Right cardiac atrium (tissue), 5 donors: ENCODE results near the gene SLC16A8. TPM values are rescaled to one million over a fixed set of nuclear protein-coding genes. Genes with fewer than 3 reads are reported as not detected.

Experiments used
- ATAC-seq, 2 donors: fragments of 200-7000 bp; cut with Tn5 transposase; one replicate each; pipeline versions ENCODE4 v1.8.0 to v1.9.1; 2020; ENCODE audit warnings: moderate library complexity in 2 of 2, mild to moderate bottlenecking in 1 of 2
- DNase-seq, 3 donors: peaks; one replicate each; pipeline ENCODE4 v3.0.0-alpha.2; 2020
- H3K27ac ChIP-seq: one replicate; pipeline ENCODE4 v1.5.1; 2013; ENCODE audit warnings: mild to moderate bottlenecking, low read length, control low read depth, moderate library complexity
- H3K27me3 ChIP-seq: one replicate; pipeline ENCODE4 v1.6.1; 2013; ENCODE audit not compliant: control insufficient read depth, insufficient read depth
- H3K4me1 ChIP-seq: one replicate; pipeline ENCODE4 v1.6.1; 2013; ENCODE audit warnings: low read length; ENCODE audit not compliant: control insufficient read depth, insufficient read depth
- H3K4me3 ChIP-seq: one replicate; pipeline ENCODE4 v1.5.1; 2013; ENCODE audit warnings: low read length, control low read depth
- H3K9me3 ChIP-seq: one replicate; pipeline ENCODE4 v1.6.1; 2013; ENCODE audit warnings: low read length; ENCODE audit not compliant: control insufficient read depth
- WGBS: extraction: QIAGEN DNeasy Blood & Tissue Kit; methylation state at CpG from one replicate; pipeline ENCODE4 v1.1.7; 2013; 5-methylcytosine and 5-hydroxymethylcytosine counted together
- intact Hi-C, 4 donors: fragments of 100-400 bp; cut with DNase I; formaldehyde crosslinking; loops; one replicate each; pipeline versions ENCODE4 v1.11.0 to v1.14.0; 2022 to 2023
- polyA plus RNA-seq: library from polyadenylated mRNA; stranded (reverse); fragments of 200-250 nt; gene quantifications from one replicate; pipeline ENCODE4 v1.2.3, GENCODE V29; 2013
- total RNA-seq, 4 donors: library from RNA; stranded (reverse); fragmentation: NEBNext Ultra II Directional; extraction: Animal tissue kit (Norgen Biotek cat#: 25700); gene quantifications; one replicate each; pipeline ENCODE4 v1.2.1, GENCODE V29; 2021
- donor health status: healthy with polysubstance abuse.
- donor health status: DM: no; HTN: yes; CAD: no.
- donor health status: DM: no; HTN: no; CAD: no.
- donor health status: DM: no; HTN: yes; CAD: no; lungs with severe emphysema.
- donor health status: DM: yes; HTN: yes; CAD: no.

Gene SLC16A8
- total and polyA plus RNA-seq, 5 donors, result 0.41 to 0.68 (median 0.60) TPM; not detected in 1

DNA sequence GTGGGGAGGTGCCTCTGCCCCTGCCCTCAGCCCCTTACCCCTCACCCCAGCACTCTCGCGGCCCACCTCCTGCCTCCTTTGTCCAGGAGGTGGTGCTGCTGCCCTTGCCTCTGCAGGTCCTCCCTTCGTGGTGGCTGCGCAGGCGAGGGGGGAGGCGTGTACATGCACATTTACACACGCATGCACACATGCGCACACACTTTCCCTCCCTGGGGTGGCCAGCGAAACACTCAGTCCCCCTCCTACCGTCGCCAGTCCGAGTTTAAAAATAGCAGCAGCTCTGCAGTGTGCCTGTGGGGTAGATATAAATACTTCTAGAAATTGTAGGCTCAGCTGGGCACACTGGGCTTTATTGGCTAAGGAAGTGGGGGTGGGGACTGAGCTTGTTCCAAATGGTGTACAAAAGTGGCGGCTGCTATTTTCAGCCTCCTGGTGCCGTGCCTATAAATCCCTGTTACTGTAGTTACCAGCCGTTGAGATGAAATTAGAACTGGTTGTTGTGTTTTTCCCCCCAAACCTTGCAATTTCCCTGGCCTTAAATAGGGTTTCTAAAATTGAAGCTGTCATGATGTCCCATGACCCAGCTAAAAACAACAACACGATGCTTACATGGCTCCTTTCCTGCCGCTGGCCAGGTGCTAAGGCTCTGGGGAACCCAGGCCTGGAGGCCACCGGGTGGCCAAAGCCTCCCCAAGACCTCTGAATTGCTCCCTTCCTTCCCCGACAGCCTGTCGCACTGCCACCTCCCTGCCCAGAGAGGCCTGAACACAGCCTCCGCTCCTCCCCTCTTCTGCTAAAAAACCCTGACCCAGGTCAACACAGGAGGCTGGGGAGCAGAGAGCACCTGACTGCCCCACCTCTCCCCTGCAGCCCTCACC lies 14.4 kb downstream of the SLC16A8 start:
- Histone ChIP-seq H3K27ac (peak overlapping the region; percentile 88), H3K27me3 (no peaks in the 10 kb centered on the region), H3K4me3 (no peak overlapping the region), H3K4me1 (peaks cover 10% of the 10 kb centered on the region), H3K9me3 (no peaks in the 10 kb centered on the region)
- DNase-seq (peak; percentile 73 to 93 (median 89)), ATAC-seq (peak; percentile 63 to 80)
- intact Hi-C loops, result loop anchor here in 2 of 4 donors (5.0 kb wide), 2 partner anchors 283 to 503 kb away; partner anchors contain the start of gene DMC1 (in 1 of the 2)
- WGBS, result 53% methylated on average over 21 of the region's 21 CpGs

DNA sequence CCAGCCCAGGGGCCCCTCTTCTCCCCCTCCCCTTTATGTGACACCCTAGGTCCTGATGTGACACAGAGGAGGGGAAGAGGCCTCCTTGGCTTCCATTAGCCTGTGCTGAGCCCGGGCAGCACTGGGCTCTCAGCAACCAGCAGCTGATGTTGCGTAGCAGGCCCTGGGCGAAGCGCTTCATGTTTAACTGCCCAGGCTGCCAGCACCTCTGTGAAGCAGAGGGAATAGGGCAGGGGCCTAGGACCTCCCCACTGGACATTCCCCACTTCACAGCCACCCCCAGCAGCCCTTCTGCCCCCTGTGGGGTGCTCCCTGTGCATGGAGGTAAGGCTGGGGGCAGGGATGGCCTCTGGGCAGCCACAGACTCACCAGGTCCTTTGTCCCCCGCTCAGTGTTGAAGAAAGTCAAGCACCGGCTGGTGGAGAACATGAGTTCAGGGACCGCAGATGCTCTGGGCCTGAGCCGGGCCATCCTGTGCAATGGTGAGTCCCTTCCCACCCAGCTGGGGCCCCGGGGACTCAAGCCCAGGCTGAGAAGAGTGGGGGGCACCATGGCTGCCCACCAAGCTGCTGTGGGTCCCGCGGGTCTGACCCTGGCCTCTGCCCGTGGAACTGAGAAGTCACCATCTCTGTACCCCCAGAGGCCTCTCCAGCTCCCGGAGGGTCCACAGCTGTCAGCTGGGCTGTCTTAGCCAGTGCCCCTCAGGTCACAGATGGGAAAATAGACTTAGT lies 15.2 kb downstream of the SLC16A8 start:
- 77% methylated on average over 13 of the region's 13 CpGs for WGBS
- Histone ChIP-seq H3K4me1 (peaks cover 10% of the 10 kb centered on the region), H3K4me3 (no peak overlapping the region), H3K9me3 (no peaks in the 10 kb centered on the region), H3K27me3 (no peaks in the 10 kb centered on the region), H3K27ac (peak overlapping the region; percentile 63)
- peak in 1 of 2 donors; percentile 1 for ATAC-seq
- peak in 2 of 3 donors; percentile 48 to 55 for DNase-seq
- intact Hi-C loops, result loop anchor here in 2 of 4 donors (5.0 kb wide), 2 partner anchors 283 to 503 kb away; partner anchors contain the start of gene DMC1 (in 1 of the 2)

DNA sequence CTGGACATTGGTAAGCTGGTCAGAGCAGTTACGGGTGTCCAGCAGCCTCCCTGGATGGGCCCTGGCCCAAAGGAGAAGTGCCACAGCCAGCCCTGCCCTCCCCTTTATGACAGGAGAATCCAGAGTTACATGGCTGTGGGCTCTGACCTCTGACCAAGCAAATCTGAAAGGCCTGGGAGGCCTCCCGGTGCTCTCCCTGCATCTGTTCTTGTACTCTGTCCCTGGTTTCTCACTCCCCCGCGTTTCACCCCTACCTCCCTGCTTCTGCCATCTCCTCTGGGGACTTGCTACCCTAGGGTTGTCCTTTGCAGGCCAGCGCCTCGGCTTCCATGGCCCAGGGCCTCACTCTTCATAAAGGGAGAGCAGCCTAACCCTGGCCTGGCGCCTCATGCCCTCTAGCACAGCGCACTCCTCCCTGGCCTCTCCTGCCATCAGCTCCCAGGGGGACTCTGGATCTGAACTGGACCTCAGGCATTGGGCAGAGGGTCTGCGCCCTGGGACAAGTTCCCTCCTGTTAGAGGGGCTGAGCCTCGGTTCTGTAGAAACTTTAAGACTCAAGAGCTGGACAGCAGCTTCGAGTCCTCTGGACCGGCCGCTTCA lies 16.1 kb downstream of the SLC16A8 start:
- intact Hi-C loops, result loop anchor here in 2 of 4 donors (5.0 kb wide), 2 partner anchors 284 to 504 kb away; partner anchors contain the start of gene DMC1 (in 1 of the 2)
- ATAC-seq (no peak), DNase-seq (peak in 1 of 3 donors; percentile 38)
- 82% methylated on average over 13 of the region's 13 CpGs for WGBS
- peaks cover 10% of the 10 kb centered on the region for H3K4me1 ChIP-seq
- H3K27ac ChIP-seq, result peak overlapping the region; percentile 63
- H3K27me3 ChIP-seq, result no peaks in the 10 kb centered on the region
- H3K9me3 ChIP-seq, result no peaks in the 10 kb centered on the region
- H3K4me3 ChIP-seq, result no peak overlapping the region

- no peaks in the 10 kb centered on the region for H3K9me3 ChIP-seq
- intact Hi-C loops, result loop anchor here in 2 of 4 donors (5.0 kb wide), 2 partner anchors 285 to 505 kb away; partner anchors contain the start of gene DMC1 (in 1 of the 2)
- WGBS, result 63% methylated on average over 8 of the region's 8 CpGs
- no peaks in the 10 kb centered on the region for H3K27me3 ChIP-seq
- H3K4me3 ChIP-seq, result no peak overlapping the region
- H3K4me1 ChIP-seq, result peaks cover 10% of the 10 kb centered on the region
- H3K27ac ChIP-seq, result no peak overlapping the region
- peak in 1 of 2 donors; percentile 12 for ATAC-seq
- peak in 2 of 3 donors; percentile 72 for DNase-seq
Observed at GRCh38 chr22:38067028-38067415, 17.0 kb downstream of the SLC16A8 start.

DNA sequence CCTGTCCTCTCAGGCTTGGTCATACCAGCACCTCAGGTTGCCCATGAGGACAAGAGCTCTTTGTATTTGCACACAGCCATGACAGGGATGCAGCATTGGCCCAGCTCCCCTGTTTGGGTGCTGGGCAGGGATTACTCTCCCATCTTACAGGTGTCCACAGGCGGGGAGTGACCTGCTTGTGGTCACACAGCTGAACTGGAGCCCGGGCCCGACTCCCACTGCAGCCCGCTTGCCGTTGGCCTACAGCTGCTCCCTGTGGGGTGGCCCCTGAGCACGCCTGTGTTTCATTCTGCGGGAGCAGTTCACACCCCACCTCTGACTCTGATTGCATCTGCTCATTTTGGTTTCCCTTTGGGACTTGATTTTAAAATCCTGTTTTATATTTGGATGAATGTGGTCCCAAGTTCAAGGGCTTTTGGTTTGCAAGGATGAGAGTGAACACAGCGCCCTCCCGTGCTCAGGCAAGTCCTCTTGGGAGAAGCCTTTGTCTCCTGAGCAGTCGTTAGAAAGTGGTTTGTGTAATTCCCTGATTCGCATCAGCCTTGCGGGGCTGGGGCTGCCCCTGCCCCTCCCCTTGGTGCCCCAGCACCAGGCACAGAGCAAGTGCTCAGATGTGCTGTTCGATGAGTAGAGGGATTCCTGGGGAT lies 17.5 kb downstream of the SLC16A8 start:
- DNase-seq (peak in 1 of 3 donors; percentile 32), ATAC-seq (no peak)
- Histone ChIP-seq H3K27me3 (no peaks in the 10 kb centered on the region), H3K4me3 (no peak overlapping the region), H3K27ac (no peak overlapping the region), H3K4me1 (peaks cover 10% of the 10 kb centered on the region), H3K9me3 (no peaks in the 10 kb centered on the region)
- intact Hi-C loops, result loop anchor here in 2 of 4 donors (5.0 kb wide), 2 partner anchors 286 to 506 kb away; partner anchors contain the start of gene DMC1 (in 1 of the 2)
- 88% methylated on average over 13 of the region's 13 CpGs for WGBS

DNA sequence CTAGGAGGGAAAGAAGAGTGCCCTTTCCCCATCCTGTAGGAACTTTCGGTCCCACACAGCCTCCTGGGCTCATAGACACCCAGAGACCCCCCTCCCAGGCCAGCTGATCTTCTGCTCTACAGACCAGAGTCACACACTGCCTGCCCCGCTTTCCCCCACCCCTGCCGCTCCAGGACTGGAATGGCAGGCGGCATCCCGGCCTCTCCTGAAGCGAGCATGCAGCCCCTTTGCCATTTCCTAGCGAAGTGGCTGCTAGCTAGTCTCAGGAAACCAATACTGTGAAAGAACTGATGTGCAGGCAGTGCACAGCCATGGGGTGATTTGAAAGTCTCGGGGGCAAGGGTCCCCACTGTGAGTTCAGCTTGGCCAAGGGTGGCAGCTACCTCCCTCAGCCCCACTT lies 18.4 kb downstream of the SLC16A8 start:
- peaks cover 8% of the 10 kb centered on the region for H3K4me1 ChIP-seq
- H3K27me3 ChIP-seq, result no peaks in the 10 kb centered on the region
- H3K4me3 ChIP-seq, result no peak overlapping the region
- H3K9me3 ChIP-seq, result no peaks in the 10 kb centered on the region
- intact Hi-C loops, result loop anchor here in 2 of 4 donors (5.0 kb wide), 2 partner anchors 287 to 507 kb away; partner anchors contain the start of gene DMC1 (in 1 of the 2)
- WGBS, result 95% methylated on average over 8 of the region's 8 CpGs
- DNase-seq (peak in 1 of 3 donors; percentile 55), ATAC-seq (no peak)
- H3K27ac ChIP-seq, result no peak overlapping the region

GRCh38 chr22:38062791-38063190 lies 21.2 kb downstream of the SLC16A8 start:
- no peaks in the 10 kb centered on the region for H3K9me3 ChIP-seq
- peak overlapping the region; percentile 77 for H3K27ac ChIP-seq
- intact Hi-C loops, result no loop called here
- DNase-seq (no peak), ATAC-seq (peak; percentile 46 to 48)
- peaks cover 1% of the 10 kb centered on the region for H3K4me1 ChIP-seq
- 56% methylated on average over 6 of the region's 6 CpGs for WGBS
- H3K4me3 ChIP-seq, result no peak overlapping the region
- no peaks in the 10 kb centered on the region for H3K27me3 ChIP-seq

- Histone ChIP-seq H3K4me1 (peaks cover 7% of the 10 kb centered on the region), H3K27me3 (no peaks in the 10 kb centered on the region), H3K27ac (peak within 1 kb of the TSS; percentile 82), H3K4me3 (peak within 1 kb of the TSS; percentile 72), H3K9me3 (no peaks in the 10 kb centered on the region)
- 2% methylated on average over 47 of the region's 47 CpGs for WGBS
- intact Hi-C loops, result loop anchor here in 2 of 4 donors (10.0 kb wide), 1 partner anchor 298 kb away; no protein-coding TSS in a partner anchor
- DNase-seq (peak; percentile 91 to 95 (median 94)), ATAC-seq (peak; percentile 95 to 96)
Observed at GRCh38 chr22:38056969-38057891, 26.8 kb downstream of the SLC16A8 start, which contains the start of gene PICK1. PICK1 (plus strand) TSS chr22:38057404; CDS start chr22:38057810, 406 bp downstream.
